H54 (cell line): Measurements from ENCODE around the gene CLIC2.

ENCODE experiments used
- DNase-seq: peaks from one replicate; pipeline ENCODE4 v3.0.0; 2011; ENCODE audit warnings: low spot score, mixed read lengths; ENCODE audit not compliant: insufficient read length
- FAIRE-seq: peaks from 3 replicates; lab custom pipeline; 2011; peaks lifted over from hg19 to GRCh38; lab: Jason Lieb, UNC
- POLR2A ChIP-seq: IDR thresholded peaks from 2 replicates; pipeline ENCODE4 v1.6.1; 2011; ENCODE audit warnings: low read depth, mild to moderate bottlenecking, low read length

CLIC2 gene

DNA sequence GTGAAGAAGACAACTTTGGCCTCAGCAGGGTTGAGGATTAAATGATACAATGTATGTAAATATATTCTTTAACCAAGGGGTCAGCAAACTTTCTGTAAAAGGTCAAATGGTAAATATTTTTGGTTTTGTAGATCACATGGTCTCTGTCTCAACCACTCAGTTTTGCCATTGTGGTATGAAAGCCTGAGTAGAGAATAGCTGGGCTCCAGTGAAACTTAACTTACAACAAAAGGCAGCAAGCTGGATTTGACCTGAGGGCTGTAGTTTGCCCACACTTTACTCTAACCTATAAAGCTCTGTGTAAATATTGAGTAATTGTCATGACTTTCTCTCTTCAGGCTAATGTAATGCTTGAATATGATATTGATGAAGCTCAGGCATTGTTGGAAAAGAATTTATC is 98.5 kb downstream of the CLIC2 start:
- TF ChIP-seq POLR2A: no peak
- FAIRE-seq (no peak), DNase-seq (no peak)

GRCh38 chrX:155231163-155231562 is 103.3 kb downstream of the CLIC2 start:
- DNase-seq: no peak
- no peak for TF ChIP-seq POLR2A

More at GRCh38 chrX:155231163-155231562, 103.3 kb downstream of the CLIC2 start:
- FAIRE-seq: no peak
